A673 (cell line): Measurements from ENCODE around the gene ARHGEF4. TPM values are rescaled to one million over a fixed set of nuclear protein-coding genes. Genes with fewer than 3 reads are reported as not detected.

ENCODE experiments used
- BruUV-seq: library from RNA; stranded (reverse); fragments of 400-500 nt; replicated peaks from 2 replicates; lab custom pipeline; 2021; lab: Mats Ljungman, UMichigan
- CTCF ChIA-PET: fragments of 300-600 bp; sonication (Branson Sonifier 250); formaldehyde crosslinking; loops from one replicate; lab custom pipeline; 2022; ENCODE audit warnings: antibody characterized with exemption; lab: Charles Lee
- POLR2A ChIA-PET: fragments of 300-600 bp; sonication (Branson Sonifier 250); formaldehyde crosslinking; loops from one replicate; lab custom pipeline; 2022; ENCODE audit warnings: antibody characterized with exemption; ENCODE audit not compliant: low non-redundant PET; lab: Charles Lee
- DNase-seq: peaks from one replicate; pipeline ENCODE4 v3.0.0-alpha.2; 2015; ENCODE audit warnings: low spot score
- H3K27ac ChIP-seq: fragments of 200-600 bp; sonication (generic); 2 replicates; pipeline ENCODE4 v1.5.1; 2016; ENCODE audit warnings: mixed run types, low read depth, mild to moderate bottlenecking, mixed read lengths, antibody characterized with exemption, low read length; ENCODE audit not compliant: poor library complexity, severe bottlenecking
- H3K27me3 ChIP-seq: fragments of 200-600 bp; sonication (generic); replicated peaks from 2 replicates; pipeline ENCODE4 v1.6.1; 2017; ENCODE audit warnings: mixed run types, low read depth, mild to moderate bottlenecking, mixed read lengths, antibody characterized with exemption, low read length; ENCODE audit not compliant: insufficient read depth, poor library complexity
- H3K36me3 ChIP-seq: fragments of 200-600 bp; sonication (generic); 2 replicates; pipeline ENCODE4 v1.6.1; 2016; ENCODE audit warnings: mixed run types, mild to moderate bottlenecking, mixed read lengths, antibody characterized with exemption, low read length; ENCODE audit not compliant: insufficient read depth, poor library complexity, severe bottlenecking
- H3K4me1 ChIP-seq: fragments of 200-600 bp; sonication (generic); 2 replicates; pipeline ENCODE4 v1.6.1; 2017; ENCODE audit warnings: mixed run types, mild to moderate bottlenecking, mixed read lengths, antibody characterized with exemption, low read length; ENCODE audit not compliant: insufficient read depth, poor library complexity, severe bottlenecking
- H3K4me3 ChIP-seq: fragments of 200-600 bp; sonication (generic); 2 replicates; pipeline ENCODE4 v1.5.1; 2016; ENCODE audit warnings: low read depth, mixed run types, mild to moderate bottlenecking, mixed read lengths, low read length; ENCODE audit not compliant: poor library complexity, severe bottlenecking
- H3K9me3 ChIP-seq: fragments of 200-600 bp; sonication (generic); 2 replicates; pipeline ENCODE4 v1.6.1; 2016; ENCODE audit warnings: mixed run types, low read depth, mild to moderate bottlenecking, mixed read lengths, antibody characterized with exemption, low read length; ENCODE audit not compliant: poor library complexity, severe bottlenecking
- CTCF ChIP-seq: fragments of 300-800, 200-600 bp; sonication (generic); conservative IDR thresholded peaks from 2 replicates; pipeline ENCODE4 v1.5.1; 2017; ENCODE audit warnings: low read depth, mild to moderate bottlenecking, antibody characterized with exemption, low read length, moderate library complexity, mixed read lengths
- EZH2 ChIP-seq: fragments of 200-600 bp; sonication (generic); IDR thresholded peaks from 2 replicates; pipeline ENCODE4 v1.6.1; 2017; ENCODE audit warnings: borderline replicate concordance, low read depth, mild to moderate bottlenecking, mixed read lengths, antibody characterized with exemption, low read length; ENCODE audit not compliant: poor library complexity, severe bottlenecking
- intact Hi-C: fragments of 100-400 bp; cut with micrococcal nuclease; formaldehyde crosslinking; loops from one replicate; pipeline ENCODE4 v1.10.0; 2022; ENCODE audit not compliant: unreplicated experiment
- total RNA-seq: library from RNA; stranded (reverse); gene quantifications from 2 replicates; pipeline ENCODE4 v1.2.3, GENCODE V29; 2021

Gene ARHGEF4
- total RNA-seq, 1 experiment from 2014 or later: 2.1 TPM

GRCh38 chr2:130835766-130836015 lies 1.0 kb upstream of the ARHGEF4 start:
- ChIA-PET POLR2A (no interaction called here), CTCF (interaction anchor here (1.1 kb wide), 1 partner anchor 38 kb away, joined by 3 read pairs; no protein-coding TSS in a partner anchor)
- H3K36me3 ChIP-seq: no peaks in the 10 kb centered on the region
- DNase-seq: no peak
- TF ChIP-seq EZH2 (no peak), CTCF (no peak)
- H3K27ac ChIP-seq: no peak overlapping the region
- intact Hi-C loops: no loop called here
- peaks cover 34% of the 10 kb centered on the region for H3K27me3 ChIP-seq
- no peak overlapping the region for H3K4me3 ChIP-seq
- H3K4me1 ChIP-seq: no peaks in the 10 kb centered on the region
- BruUV-seq: no TSS peak
- H3K9me3 ChIP-seq: no peaks in the 10 kb centered on the region

GRCh38 chr2:130837175-130837810 lies 579 bp downstream of the ARHGEF4 start:
- H3K36me3 ChIP-seq: no peaks in the 10 kb centered on the region
- H3K4me1 ChIP-seq: no peaks in the 10 kb centered on the region
- BruUV-seq: no TSS peak
- peaks cover 34% of the 10 kb centered on the region for H3K27me3 ChIP-seq
- ChIA-PET POLR2A (no interaction called here), CTCF (no interaction called here)
- intact Hi-C loops: no loop called here
- DNase-seq: no peak
- TF ChIP-seq CTCF (no peak), EZH2 (peak; percentile 96)
- peak overlapping the region; percentile 30 for H3K4me3 ChIP-seq
- no peaks in the 10 kb centered on the region for H3K9me3 ChIP-seq
- H3K27ac ChIP-seq: no peak overlapping the region

- no peak for DNase-seq
- peaks cover 34% of the 10 kb centered on the region for H3K27me3 ChIP-seq
- H3K27ac ChIP-seq: no peak overlapping the region
- no peaks in the 10 kb centered on the region for H3K9me3 ChIP-seq
- no TSS peak for BruUV-seq
- ChIA-PET POLR2A (no interaction called here), CTCF (no interaction called here)
- no peaks in the 10 kb centered on the region for H3K4me1 ChIP-seq
- TF ChIP-seq CTCF: no peak
- no peak for TF ChIP-seq EZH2
- no peaks in the 10 kb centered on the region for H3K36me3 ChIP-seq
- H3K4me3 ChIP-seq: no peak overlapping the region
- intact Hi-C loops: no loop called here
These were observed 1.3 kb downstream of the ARHGEF4 start for GRCh38 chr2:130837811-130838565.
